GM18951 (cell line): ENCODE results near the gene PTPA.

Experiments
- POLR2A ChIP-seq: IDR thresholded peaks from 4 replicates; pipeline ENCODE4 v1.6.1; 2011; ENCODE audit warnings: mild to moderate bottlenecking; ENCODE audit not compliant: insufficient read length, insufficient read depth; ENCODE audit errors: extremely low read depth
- in situ Hi-C: fragments of 300-500 bp; cut with MboI; formaldehyde crosslinking; loops from one replicate; pipeline ENCODE4 v1.12.0; 2022; ENCODE audit warnings: low sequenced_read_pairs, mixed read lengths, inconsistent platforms; ENCODE audit not compliant: unreplicated experiment

Gene PTPA

DNA sequence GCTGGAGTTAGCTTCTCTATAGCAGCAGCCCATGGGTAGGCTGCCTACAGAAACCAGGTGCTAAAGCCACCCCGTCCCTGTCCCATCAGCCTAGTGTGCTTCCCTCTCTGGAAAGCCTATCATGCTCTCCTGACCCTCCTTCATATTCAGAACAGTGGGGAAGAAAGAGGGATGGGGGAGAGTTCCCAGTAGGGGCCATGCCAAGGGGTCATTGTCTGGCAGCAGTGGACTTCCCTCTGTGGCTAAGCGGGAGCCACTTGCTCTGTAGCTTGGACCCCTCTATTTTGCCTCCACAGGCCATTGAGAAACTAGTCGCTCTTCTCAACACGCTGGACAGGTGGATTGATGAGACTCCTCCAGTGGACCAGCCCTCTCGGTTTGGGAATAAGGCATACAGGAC lies 17.5 kb downstream of the PTPA start:
- no peak for TF ChIP-seq POLR2A
- in situ Hi-C loops = loop anchor here (25.0 kb wide), 1 partner anchor 659 kb away; no protein-coding TSS in a partner anchor

DNA sequence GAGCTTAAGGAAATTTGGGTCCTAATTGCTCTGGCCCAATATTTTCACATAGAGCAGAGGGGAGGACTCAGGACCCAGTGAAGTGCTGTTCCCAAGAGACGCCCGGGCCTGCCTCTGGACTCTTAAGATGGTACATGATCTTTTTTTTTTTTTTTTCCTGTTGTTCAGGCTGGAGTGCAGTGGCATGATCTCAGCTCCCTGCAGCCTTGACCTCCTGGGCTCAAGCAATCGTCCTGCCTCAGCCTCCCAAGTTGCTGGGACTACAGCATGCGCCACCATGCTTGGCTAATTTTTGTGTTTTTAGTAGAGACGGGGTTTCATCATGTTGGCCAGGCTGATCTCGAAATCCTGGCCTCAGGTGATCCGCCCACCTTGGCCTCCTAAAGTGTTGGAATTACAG lies 19.1 kb downstream of the PTPA start:
- in situ Hi-C loops = loop anchor here (5.0 to 25.0 kb wide), 2 partner anchors 482 to 657 kb away; no protein-coding TSS in a partner anchor

DNA sequence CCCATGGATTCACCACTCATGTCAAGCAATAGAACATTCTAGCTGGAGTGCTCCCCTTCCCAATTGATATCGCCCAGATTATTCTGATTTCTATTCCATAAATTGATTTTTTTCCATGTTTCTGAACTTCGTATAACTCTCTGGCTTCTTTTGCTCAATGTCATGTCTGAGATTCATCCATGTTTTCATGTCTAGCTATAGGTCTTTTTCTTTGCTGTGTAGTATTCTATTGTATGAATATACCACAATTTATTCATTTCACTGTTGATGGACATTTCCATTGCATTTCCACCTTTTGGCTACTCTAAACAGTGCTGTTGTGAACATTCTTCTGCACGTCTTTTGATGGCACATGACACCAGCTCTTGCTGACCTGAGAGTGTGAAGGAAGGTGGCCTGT lies 19.6 kb downstream of the PTPA start:
- in situ Hi-C loops = loop anchor here (5.0 to 25.0 kb wide), 2 partner anchors 482 to 657 kb away; no protein-coding TSS in a partner anchor
- no peak for TF ChIP-seq POLR2A

DNA sequence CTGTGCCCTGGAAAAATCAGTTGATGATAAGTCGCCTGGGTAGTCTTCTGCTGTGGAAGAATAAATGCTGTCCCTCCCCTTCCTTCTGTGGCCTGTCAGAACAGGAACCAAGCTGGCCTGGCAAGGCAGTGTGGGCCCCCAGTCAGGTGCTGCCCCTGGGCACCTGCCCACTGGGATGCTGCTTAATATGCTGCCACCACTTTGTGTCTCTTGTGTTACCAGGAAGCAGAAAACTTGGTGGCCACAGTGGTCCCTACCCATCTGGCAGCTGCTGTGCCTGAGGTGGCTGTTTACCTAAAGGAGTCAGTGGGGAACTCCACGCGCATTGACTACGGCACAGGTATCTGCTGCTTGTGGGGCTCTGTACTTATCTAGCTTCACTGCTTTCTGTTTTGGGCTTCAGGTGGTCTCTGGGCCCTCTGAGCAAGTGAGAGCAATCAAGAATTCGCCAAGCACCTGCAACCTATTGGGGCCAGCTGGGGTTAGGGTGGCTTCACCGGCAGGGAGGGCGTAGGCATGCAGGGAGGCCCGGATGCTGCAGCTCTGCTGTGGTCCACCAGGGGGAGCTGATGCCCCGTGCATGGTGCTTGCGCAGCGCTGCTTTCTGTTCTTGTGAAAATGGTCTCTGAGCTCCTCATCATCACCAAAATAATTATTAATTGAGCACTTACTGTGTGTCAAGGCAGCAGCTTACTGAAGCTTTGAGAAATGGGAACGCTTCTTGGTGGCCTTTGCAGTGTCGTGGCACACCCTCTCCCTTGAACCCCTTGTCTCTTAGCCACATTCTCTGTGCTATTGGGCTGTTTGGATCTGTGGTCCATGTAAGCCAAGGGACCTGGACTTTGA lies 20.3 kb downstream of the PTPA start:
- TF ChIP-seq POLR2A = no peak

DNA sequence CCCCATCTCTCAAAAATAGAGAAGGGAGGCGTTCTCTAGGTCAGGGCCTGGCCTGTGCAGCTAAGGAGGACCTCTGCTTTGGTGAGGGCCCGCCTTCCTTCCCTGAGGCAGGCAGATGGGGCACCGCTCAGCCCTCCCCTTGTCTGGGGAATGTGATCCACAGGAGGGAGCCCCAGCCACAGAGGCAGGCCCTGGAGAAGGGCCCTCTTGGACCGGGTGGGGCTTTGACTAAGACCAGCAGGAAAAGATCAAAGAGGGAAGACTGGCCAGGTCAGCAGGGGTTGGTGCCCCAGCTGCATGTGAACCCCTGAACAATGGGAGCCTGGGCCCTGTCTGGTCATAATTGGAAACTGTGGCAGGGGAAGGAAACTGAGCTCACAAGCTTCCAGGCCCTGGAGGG lies 21.9 kb downstream of the PTPA start:
- in situ Hi-C loops = loop anchor here (5.0 to 25.0 kb wide), 2 partner anchors 479 to 654 kb away; no protein-coding TSS in a partner anchor
- TF ChIP-seq POLR2A = no peak

More for the DNA sequence above, 20.3 kb downstream of the PTPA start:
- in situ Hi-C loops = loop anchor here (5.0 to 25.0 kb wide), 2 partner anchors 481 to 656 kb away; no protein-coding TSS in a partner anchor

DNA sequence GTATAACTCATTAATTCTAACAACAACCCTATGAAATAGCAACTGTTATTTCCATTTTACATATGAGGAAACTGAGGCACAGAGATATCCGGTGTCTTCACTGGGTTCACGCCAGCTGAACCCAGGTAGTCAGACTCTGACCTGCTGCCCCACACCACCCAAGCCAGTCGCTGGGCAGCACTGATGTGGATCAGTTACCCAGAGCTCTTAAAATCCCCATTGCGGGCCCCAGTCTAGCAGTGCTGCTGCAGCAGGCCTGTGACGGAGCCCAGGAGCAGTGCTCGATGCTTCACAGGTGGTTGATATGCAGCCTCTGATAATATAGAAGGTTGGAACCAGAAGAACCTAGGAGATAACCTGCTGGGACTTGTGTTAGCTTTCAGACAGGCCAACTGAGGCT lies 24.3 kb downstream of the PTPA start:
- TF ChIP-seq POLR2A = no peak
- in situ Hi-C loops = loop anchor here (25.0 kb wide), 1 partner anchor 652 kb away; no protein-coding TSS in a partner anchor

DNA sequence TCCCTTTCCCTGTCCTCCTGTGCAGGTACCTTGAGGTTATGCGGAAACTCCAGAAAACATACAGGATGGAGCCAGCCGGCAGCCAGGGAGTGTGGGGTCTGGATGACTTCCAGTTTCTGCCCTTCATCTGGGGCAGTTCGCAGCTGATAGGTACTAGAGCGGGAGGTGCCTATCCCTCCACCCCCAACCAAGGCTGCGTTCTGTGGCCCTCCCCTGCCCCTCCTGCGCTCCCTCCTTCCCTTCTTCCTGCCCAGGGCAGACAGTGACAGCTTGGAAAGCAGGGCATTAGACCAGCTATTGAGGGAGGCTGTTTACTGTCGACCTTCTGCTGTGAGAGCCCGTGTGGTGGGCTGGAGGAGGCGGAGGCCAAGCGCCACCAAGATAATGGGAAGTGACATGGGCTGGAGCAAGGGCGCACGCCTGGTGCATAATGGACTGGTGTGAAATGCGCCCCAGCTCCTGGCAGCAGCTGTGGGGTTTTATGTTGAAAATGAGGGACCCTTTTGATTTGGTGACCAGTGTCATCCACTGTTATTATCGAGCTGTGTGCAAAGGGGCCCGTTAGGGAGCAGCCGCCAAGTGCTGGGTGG lies 25.3 kb downstream of the PTPA start:
- in situ Hi-C loops = loop anchor here (25.0 kb wide), 1 partner anchor 651 kb away; no protein-coding TSS in a partner anchor

DNA sequence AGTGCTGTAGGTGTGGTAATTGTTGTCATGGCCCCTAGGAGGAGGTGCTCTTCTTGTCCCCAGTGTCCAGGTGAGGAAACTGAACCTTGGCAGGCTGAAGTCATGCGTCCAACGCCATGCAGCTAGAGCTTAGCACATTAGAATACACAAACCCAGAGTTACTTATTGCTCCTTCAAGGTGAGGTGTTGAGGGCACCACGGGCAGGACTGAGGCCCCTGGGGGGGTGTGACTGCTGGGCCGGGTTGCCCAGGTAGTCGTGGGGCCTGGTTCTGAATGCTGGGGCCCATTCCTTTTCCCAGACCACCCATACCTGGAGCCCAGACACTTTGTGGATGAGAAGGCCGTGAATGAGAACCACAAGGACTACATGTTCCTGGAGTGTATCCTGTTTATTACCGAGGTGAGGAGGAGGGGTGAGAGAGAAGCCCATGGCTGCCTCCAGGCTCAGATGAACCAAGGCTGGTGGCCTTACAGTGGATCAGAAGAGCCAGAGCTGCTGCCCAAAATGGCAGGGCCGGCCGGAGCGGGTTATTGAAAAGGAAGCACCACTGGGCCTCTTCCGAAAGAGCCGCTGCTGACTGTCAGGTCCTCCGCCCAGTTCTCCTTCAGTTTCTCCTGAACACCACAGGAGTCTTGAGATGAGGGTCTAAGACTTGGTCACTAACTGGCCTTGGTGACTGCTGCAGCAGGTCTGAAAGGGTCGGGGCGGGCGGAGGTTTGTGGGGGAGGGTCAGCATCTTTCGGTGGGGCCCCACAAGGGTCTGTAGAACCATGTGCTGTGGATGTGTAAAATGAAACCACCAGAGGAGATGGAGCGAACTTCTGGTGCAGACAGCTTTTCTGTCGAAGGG lies 26.3 kb downstream of the PTPA start:
- no peak for TF ChIP-seq POLR2A
- in situ Hi-C loops = loop anchor here (25.0 kb wide), 1 partner anchor 650 kb away; no protein-coding TSS in a partner anchor

More for the DNA sequence above, 25.3 kb downstream of the PTPA start:
- no peak for TF ChIP-seq POLR2A

DNA sequence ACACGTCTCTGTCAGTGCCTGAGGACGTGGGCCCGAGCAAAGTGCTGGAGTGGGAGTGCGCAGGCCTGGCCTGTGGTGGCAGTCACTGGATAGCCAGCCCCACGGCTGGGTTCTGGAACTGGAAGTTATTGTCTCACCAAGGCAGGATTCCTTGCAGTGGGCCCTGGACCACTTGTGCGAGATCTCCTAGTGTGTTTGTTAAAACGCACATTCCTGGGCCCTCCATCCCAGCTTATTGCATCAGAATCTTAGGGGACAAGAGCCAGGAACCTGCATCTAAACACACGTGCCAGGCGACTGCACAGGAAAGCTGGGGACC lies 26.9 kb downstream of the PTPA start:
- in situ Hi-C loops = loop anchor here (25.0 kb wide), 1 partner anchor 649 kb away; no protein-coding TSS in a partner anchor
- TF ChIP-seq POLR2A = no peak

DNA sequence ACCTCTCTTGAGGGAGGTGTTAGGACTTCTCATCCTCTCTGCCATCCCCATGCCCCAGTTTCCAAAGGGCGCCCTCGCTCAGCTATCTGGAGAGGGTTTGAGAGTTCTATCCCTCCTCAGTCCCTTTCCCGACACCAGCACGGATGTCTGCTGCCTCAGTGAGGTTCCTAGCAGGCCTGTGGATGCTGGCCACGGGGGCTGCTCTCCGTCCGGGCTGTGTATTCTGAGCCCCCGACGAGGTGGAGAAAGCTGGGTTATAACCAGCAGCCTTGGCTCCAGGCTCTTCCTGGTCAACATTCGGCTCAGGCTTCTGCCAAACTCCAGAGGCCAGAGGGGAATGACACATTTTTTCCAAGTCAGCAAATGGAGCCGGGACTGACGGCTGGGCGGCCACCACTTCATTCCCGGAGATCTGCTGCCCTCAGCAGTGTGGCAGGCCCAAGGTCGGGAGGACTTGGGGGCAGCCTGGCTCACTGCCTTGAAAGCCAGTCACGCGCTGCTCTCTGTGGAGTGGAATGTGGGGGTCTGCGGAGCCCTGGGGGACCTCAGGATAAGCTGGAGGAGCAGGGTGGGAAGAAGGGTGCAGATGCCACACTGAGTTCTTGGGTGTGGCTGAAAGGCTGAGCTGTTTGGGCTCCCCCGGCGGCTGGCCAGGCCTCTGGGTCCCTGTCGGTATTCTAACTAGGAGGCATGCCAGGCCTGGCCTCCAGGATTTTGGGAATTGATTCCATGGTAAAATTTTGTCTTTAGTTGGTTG lies 27.4 kb downstream of the PTPA start:
- in situ Hi-C loops = loop anchor here (25.0 kb wide), 1 partner anchor 649 kb away; no protein-coding TSS in a partner anchor
- no peak for TF ChIP-seq POLR2A

DNA sequence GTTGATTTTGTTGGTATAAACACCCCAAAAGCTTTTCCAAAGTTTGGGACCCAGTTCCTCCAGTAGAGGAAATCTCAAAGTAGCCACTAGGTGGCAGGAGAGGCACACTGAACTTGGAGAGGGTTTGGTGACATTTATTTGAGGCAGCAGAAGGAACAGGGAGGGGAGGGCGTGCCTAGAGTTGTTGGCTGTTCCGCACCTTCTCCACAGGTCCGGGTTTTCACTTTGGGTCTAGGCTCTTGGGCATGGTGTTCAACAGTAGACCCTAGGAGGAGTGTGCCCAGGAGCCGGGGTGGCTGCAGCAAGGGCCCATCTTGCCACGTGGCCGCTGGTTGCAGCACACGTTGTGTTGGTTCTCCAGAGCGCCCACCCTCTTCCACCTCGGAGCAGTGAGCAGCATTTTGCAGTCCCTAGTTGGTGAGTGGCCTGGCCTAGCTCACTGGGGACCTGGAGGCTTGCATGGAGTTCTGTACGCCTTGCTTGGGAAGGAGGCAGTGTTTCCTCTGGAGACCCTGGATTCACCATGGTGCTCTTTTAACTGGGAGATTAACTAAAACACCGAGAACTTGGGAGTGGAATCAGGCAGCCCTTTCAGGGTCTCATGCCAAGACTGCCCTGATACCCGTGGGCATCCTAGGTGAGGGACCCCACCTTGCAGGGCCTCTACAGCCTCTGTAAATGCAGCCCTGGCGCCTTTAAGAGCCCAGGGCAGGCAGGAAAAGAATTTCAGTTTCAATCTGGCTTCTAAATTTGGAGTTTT lies 28.2 kb downstream of the PTPA start:
- TF ChIP-seq POLR2A = no peak
- in situ Hi-C loops = loop anchor here (25.0 kb wide), 1 partner anchor 648 kb away; no protein-coding TSS in a partner anchor
